HCEC 1CT (cell line): Measurements from ENCODE around the gene SCAMP3.
"Not testable (repeated sequence)": the region's sequence is repeated elsewhere in the genome, so short reads cannot be mapped to it uniquely, and the experiment has no call there.

Experiments
- DNase-seq: peaks from one replicate; pipeline ENCODE4 v3.0.0-alpha.2; 2017

The SCAMP3 gene

DNA sequence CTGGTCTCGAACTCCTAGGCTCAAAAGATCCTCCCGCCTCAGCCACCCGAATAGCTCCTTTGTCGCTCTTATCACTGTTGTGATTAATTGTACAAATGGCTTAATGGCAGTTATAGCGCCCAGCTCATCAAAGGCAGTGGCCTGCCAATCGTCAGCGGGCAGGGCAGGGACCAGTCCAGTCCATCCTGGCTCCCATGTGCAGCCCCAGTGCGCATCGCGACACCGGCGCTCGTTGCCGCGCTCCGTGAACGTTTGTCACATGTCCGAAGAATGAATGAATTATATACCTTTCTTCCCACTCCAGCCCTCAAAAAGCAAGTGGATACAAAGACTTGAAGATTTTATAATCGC, 35.3 kb downstream of the SCAMP3 start:
- peak; percentile 54 for DNase-seq

GRCh38 chr1:155226188-155226909, 35.8 kb downstream of the SCAMP3 start:
- DNase-seq = peak; percentile 79

- not testable (repeated sequence) for DNase-seq
These were observed 36.8 kb downstream of the SCAMP3 start for GRCh38 chr1:155225404-155225759.

GRCh38 chr1:155223047-155223446, 39.1 kb downstream of the SCAMP3 start:
- DNase-seq = no peak

- not testable (repeated sequence) for DNase-seq
These were observed 41.8 kb downstream of the SCAMP3 start for GRCh38 chr1:155220211-155220965.

DNA sequence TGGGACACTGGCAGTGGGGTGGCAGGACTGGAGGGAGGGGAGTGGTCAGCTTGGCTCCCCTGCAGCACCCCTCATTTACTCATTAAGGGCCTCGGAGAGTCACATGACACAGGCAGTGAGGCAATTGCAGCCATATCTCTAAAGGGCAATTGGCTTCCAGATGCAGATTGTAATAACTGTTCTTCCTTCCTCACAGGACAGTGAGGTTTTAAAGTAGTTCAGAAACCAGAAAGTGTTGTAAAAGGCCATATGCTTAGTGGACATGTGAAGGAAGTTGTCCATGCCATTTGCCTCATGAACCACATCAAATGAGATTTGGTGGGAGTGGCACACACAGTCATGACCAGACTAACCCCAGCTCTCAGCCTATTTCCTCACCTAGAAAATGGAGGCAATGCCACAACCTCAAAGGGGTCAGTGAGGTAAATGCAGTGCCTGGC, 42.5 kb downstream of the SCAMP3 start:
- DNase-seq = no peak

- DNase-seq = peak; percentile 62
These were observed 43.1 kb downstream of the SCAMP3 start for GRCh38 chr1:155218854-155219591.

DNA sequence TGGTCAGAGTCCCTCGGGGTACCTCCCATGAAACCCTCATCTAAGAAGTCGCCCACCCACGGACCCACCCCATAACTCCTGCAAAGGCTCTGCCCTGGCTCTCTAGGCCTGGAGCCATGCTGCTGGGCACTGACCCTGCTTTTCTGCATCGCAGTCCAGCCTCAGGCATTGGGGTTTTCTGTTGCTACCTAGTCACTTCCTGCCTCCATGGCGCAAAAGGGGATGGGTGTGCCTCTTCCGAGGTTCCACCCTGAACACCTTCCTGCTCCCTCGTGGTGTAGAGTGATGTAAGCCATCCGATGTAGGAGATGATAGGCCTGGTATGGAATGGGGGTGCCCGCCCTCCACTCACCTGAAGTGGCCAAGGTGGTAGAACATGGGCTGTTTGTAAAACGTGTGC, 47.5 kb downstream of the SCAMP3 start:
- DNase-seq = not testable (repeated sequence)

DNA sequence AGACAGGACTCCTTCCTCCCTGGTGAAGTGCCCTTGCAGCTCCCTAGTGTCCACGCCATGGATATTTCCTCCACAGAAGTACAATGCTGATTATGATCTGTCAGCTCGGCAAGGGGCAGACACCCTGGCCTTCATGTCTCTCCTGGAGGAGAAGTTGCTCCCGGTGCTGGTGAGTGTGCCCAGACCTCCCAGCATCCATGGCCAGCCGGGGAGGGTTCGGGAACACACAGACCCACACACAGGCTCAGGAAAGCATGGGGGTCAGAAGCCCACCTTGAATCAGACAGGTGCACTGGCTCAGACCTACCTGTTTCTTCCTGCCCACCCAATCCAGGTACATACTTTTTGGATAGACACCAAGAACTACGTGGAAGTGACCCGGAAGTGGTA, 50.1 kb downstream of the SCAMP3 start:
- not testable (repeated sequence) for DNase-seq

DNA sequence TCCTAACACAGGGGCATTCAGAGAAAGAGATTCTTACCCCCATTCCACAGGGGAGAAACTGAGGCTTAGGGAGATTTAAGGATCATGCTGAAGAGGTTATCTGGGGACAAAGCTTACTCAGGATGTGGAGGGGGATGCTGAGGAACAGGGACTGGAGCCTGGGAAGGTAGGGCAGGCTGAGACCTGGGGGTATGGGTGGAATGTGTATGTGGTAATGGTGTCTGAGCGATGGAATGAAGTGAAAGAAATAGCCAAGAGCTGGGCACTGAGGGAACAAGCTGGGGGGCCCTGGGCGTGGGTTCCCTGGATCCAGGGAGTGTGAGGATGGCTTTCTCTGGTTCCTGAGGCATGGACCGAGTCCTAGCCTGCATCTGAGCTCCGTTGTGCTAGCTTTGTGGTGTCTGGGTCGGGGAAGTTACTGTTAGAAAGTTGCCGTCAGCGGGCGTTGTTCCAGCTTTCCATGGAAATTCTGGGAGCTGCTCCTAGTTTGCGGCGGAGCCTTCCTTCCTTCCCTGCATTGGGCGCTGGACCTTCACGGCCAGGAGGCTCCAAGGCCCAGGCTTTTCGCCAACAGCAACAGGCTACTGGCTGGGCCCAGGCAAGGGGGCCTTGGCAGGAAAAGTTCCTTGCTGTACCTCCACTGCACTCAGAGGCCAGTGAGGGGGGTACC, 50.6 kb downstream of the SCAMP3 start:
- not testable (repeated sequence) for DNase-seq

DNA sequence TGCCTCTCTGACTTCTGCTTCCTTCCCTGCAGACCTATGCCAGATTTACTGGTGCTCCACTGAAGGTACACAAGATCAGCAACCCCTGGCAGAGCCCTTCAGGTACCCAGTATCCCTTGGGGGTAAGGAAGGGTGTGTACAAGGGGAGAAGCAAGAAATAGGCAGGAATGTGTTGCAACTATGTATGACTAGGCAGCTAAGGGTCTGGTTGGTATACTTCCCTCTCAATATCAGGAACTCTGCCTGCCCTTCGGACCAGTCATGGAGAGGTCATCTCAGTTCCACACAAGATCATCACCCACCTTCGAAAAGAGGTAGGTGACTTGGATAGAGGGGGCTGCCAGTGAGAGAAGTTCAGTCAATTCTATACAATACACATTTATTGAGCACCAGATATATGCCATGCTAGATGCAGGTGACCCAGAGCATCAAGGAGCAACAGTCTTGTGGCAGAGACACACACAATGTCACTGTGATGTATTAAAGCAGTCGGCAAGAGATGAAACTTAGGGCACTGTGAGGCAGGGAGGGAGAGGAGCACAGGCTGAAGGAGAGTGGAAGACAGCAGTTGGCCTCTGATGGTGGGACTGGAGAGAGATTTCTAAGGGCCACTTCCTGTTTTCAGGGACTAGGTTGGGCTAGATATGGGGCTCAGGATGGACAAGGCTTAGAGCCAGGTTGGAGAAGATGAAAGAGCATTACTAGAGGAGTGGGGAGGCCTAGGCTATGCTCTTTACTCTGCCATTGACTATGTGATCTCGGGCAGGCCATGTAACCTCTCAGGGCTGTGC, 51.7 kb downstream of the SCAMP3 start:
- no peak for DNase-seq

- no peak for DNase-seq
These were observed 52.8 kb downstream of the SCAMP3 start for GRCh38 chr1:155209312-155209721.

- peak; percentile 73 for DNase-seq
These were observed 53.4 kb downstream of the SCAMP3 start, which contains the start of gene MTX1 for GRCh38 chr1:155208541-155209311. Gene MTX1, plus strand, starts transcription at chr1:155208695. Its CDS starts 110 bp downstream, at chr1:155208805.

DNA sequence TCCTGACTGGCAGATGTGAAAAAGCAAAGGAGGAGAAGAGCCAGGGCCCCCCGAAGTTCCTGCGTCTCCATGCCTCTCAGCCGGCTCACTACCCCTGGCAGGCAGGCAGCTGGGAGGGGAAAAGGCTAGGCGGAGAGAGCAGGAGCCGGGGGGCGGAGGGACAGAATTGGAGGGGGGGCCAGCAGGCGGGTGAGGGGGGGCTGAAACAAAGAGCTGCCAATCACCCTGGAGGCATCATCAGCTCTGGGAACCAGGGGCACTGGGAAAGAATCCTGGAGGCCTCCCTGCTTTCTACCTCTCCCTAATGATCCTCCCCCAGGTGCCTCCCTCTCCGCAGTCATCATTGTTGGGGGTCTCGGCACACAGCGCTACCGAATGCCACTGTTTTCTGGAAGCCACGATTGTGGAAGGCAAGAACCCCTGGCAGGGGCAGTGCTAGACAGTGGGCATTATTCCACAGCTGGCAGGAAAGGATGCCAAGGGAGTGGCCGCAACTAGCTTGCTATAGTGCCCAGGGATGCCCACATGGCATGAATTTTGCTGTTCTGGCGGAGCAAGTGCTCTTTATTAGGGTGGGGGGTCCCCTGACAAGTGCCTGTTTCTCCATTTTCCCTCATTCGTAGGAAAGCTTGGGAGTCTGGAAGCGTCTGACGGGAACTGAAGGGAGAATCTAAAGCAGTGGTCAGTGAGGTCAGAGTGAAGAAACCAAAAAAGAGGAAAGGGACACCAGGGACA, 54.2 kb downstream of the SCAMP3 start, which contains the start of gene THBS3:
Gene THBS3, minus strand, starts transcription at position 92 of the 735 bp plus-strand sequence. Its CDS starts 21 bp downstream, at position 71.
- no peak for DNase-seq

DNA sequence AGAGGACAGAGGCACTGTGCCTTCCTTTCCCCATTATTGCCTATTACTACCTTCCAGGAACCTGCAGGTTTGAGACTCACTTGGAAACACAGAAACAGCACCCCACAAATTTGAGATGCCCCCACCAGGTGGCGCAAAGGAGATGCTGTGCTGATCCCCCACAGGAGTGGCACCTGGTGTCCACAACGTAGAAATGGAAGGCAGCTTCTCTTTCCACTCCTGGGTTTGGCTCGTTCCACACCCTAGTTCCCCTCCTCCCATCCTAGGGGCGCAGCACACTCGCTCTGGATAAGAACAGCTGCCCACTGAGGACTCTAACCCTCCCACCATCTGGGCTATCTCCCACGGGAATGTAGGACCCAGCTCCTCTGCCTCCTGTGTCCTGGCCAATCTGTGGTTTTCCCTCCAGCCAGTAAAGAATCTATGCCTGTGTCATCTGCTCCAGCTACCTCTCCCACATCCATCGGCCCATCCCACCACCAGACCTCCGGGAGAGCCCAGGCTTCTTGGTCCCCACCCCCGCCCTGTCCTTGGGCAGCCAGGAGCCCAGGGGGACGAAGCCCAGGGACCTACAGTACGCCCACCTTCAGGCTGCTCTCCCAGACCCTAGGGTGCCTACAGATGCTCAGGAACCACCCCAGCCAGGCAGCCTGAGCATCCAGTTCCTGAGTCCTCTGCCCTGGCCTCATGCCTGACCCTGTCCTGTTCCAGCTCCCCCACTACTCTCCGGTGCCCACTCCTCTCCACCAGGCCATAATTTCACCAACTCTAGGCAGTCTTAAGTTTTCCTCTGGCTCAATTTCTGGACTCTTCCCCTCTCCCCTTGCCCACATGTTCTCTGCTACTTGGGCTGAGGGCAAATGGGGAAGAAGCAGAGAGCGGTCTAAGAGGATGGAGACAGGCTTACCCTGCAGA, 55.0 kb downstream of the SCAMP3 start:
- DNase-seq = peak; percentile 69
